H1 (cell line): ENCODE data around the gene EMC1. TPM values are rescaled to one million over a fixed set of nuclear protein-coding genes. Genes with fewer than 3 reads are reported as not detected.

Experiments
- ASH2L ChIP-seq: fragments of 200-600, 300-600 bp; sonication (generic); IDR thresholded peaks from one replicate; pipeline ENCODE4 v1.7.1; 2017; ENCODE audit warnings: low read length
- ATF2 ChIP-seq: IDR thresholded peaks from 2 replicates; pipeline ENCODE4 v1.6.1; 2012; ENCODE audit warnings: low read length, inconsistent platforms
- BRCA1 ChIP-seq: IDR thresholded peaks from 2 replicates; pipeline ENCODE4 v1.6.1; 2012; ENCODE audit warnings: low read depth, low read length, improper control_type of control experiment
- CEBPB ChIP-seq: IDR thresholded peaks from 2 replicates; pipeline ENCODE4 v1.6.1; 2012; ENCODE audit warnings: low read depth, low read length
- CHD1 ChIP-seq: IDR thresholded peaks from 2 replicates; pipeline ENCODE4 v1.6.1; 2012; ENCODE audit warnings: low read depth, low read length, improper control_type of control experiment
- CHD2 ChIP-seq: IDR thresholded peaks from 2 replicates; pipeline ENCODE4 v1.6.1; 2012; ENCODE audit warnings: low read length, improper control_type of control experiment
- HDAC2 ChIP-seq, 2 experiments: fragments of 300-600 bp in 1 of 2; sonication (generic) in 1 of 2; IDR thresholded peaks; 2 replicates each; pipeline ENCODE4 v1.6.1; 2011 to 2012; ENCODE audit warnings: low read depth in 2 of 2, low read length in 2 of 2, mild to moderate bottlenecking in 2 of 2, moderate library complexity in 2 of 2, borderline replicate concordance in 1 of 2, inconsistent platforms in 1 of 2
- HDAC6 ChIP-seq: IDR thresholded peaks from one replicate; pipeline ENCODE4 v1.7.1; 2012; ENCODE audit warnings: low read depth, mild to moderate bottlenecking, inconsistent platforms, low read length, moderate library complexity
- JUN ChIP-seq: IDR thresholded peaks from 2 replicates; pipeline ENCODE4 v1.6.1; 2011; ENCODE audit warnings: low read depth, mild to moderate bottlenecking, improper control_type of control experiment, low read length
- JUND ChIP-seq: IDR thresholded peaks from 2 replicates; pipeline ENCODE4 v1.6.1; 2011; ENCODE audit warnings: mild to moderate bottlenecking, improper control_type of control experiment, low read length
- MAFK ChIP-seq: IDR thresholded peaks from 2 replicates; pipeline ENCODE4 v1.6.1; 2012; ENCODE audit warnings: low read depth, mild to moderate bottlenecking, improper control_type of control experiment, low read length
- PHF8 ChIP-seq: fragments of 200-600 bp; sonication (generic); conservative IDR thresholded peaks from 2 replicates; pipeline ENCODE4 v1.7.1; 2012; ENCODE audit warnings: low read depth, mild to moderate bottlenecking, inconsistent platforms, low read length, moderate library complexity
- POLR2A ChIP-seq, 2 experiments: IDR thresholded peaks; 1 replicate in 1 of 2; 2 replicates in 1 of 2; pipeline ENCODE4 v1.6.1; 2011; ENCODE audit warnings: low read depth in 2 of 2, low read length in 2 of 2, mild to moderate bottlenecking in 2 of 2; ENCODE audit errors: control extremely low read depth in 1 of 2
- POU5F1 ChIP-seq: IDR thresholded peaks from 2 replicates; pipeline ENCODE4 v1.6.1; 2011; ENCODE audit warnings: low read depth, mild to moderate bottlenecking, low read length, moderate library complexity
- RBBP5 ChIP-seq: IDR thresholded peaks from 2 replicates; pipeline ENCODE4 v1.7.1; 2012; ENCODE audit warnings: low read depth, mild to moderate bottlenecking, inconsistent platforms, low read length, moderate library complexity, borderline replicate concordance
- RNF2 ChIP-seq: fragments of 200-900, 300-1000 bp; sonication (generic); IDR thresholded peaks from 2 replicates; pipeline ENCODE4 v1.7.1; 2016; ENCODE audit warnings: borderline replicate concordance, low read depth, mild to moderate bottlenecking, antibody characterized with exemption, low read length; ENCODE audit not compliant: poor library complexity, severe bottlenecking; ENCODE audit errors: missing control alignments
- SIRT6 ChIP-seq: IDR thresholded peaks from one replicate; pipeline ENCODE4 v1.7.1; 2012; ENCODE audit warnings: low read length, inconsistent platforms
- SP2 ChIP-seq: IDR thresholded peaks from 2 replicates; pipeline ENCODE4 v1.6.1; 2012; ENCODE audit warnings: mild to moderate bottlenecking, low read length, inconsistent platforms
- TBP ChIP-seq: IDR thresholded peaks from 2 replicates; pipeline ENCODE4 v1.6.1; 2011; ENCODE audit warnings: low read depth, low read length, improper control_type of control experiment
- TCF12 ChIP-seq: IDR thresholded peaks from 2 replicates; pipeline ENCODE4 v1.6.1; 2011; ENCODE audit warnings: low read depth, mild to moderate bottlenecking, low read length
- YY1 ChIP-seq: IDR thresholded peaks from 2 replicates; pipeline ENCODE4 v1.6.1; 2011; ENCODE audit warnings: low read depth, mild to moderate bottlenecking, low read length
- polyA plus RNA-seq, 7 experiments: library from polyadenylated mRNA; depleted of rRNA in 3 of 7; stranded (reverse) in 5 of 7; unstranded in 2 of 7; fragments of >200 nt in 5 of 7; fragments of 200-250 nt in 2 of 7; gene quantifications; 1 replicate in 5 of 7; 2 replicates in 1 of 7; 4 replicates in 1 of 7; pipeline versions ENCODE4 v1.2.1 to v1.2.3, GENCODE V29; 2011 to 2013; ENCODE audit warnings: missing spikeins in 2 of 7, mixed read lengths in 2 of 7
- total RNA-seq: library from RNA; stranded (reverse); fragmentation: NEBNext Ultra II Directional; extraction: Animal tissue kit (Norgen Biotek cat#: 25700); gene quantifications from 2 replicates; pipeline ENCODE4 v1.2.1, GENCODE V29; 2021

EMC1 gene
- total and polyA plus RNA-seq, 2 of the 8 experiments (the other 6 are each of a cell fraction or from before 2014, with no cell fraction given), result 51.0 to 53.5 TPM

GRCh38 chr1:19209990-19210771, 41.1 kb downstream of the EMC1 start, which contains the start of gene UBR4 (continued):
- TF ChIP-seq MAFK (no peak), SIRT6 (no peak), TCF12 (no peak), RNF2 (no peak), JUN (peak; percentile 54; the same call in 1 of the 2 replicates), ATF2 (peak; percentile 72), HDAC2 (IDR thresholded peaks at IDR 0.05; ENCODE audit: borderline replicate concordance in 1 of 2, low read depth in 2 of 2, low read length in 2 of 2) (no peak), PHF8 (peak; percentile 99), CHD1 (no peak), TBP (peak; percentile 96), SP2 (no peak), POLR2A (IDR thresholded peaks at IDR 0.05; ENCODE audit: control extremely low read depth in 1 of 2, low read depth in 2 of 2, low read length in 2 of 2) (peak; percentile 94 to 95), HDAC6 (no peak), CEBPB (peak; percentile 95), YY1 (peak; percentile 88; the same call in 1 of the 2 replicates), BRCA1 (peak; percentile 42; the same call in 1 of the 2 replicates), POU5F1 (no peak), JUND (peak; percentile 89), ASH2L (peak; percentile 97), RBBP5 (peak; percentile 64), CHD2 (peak; percentile 74)
